ENCODE data around the gene TXN2.
"Not testable (repeated sequence)": the region's sequence is repeated elsewhere in the genome, so short reads cannot be mapped to it uniquely, and the experiment has no call there.

The TXN2 gene

DNA sequence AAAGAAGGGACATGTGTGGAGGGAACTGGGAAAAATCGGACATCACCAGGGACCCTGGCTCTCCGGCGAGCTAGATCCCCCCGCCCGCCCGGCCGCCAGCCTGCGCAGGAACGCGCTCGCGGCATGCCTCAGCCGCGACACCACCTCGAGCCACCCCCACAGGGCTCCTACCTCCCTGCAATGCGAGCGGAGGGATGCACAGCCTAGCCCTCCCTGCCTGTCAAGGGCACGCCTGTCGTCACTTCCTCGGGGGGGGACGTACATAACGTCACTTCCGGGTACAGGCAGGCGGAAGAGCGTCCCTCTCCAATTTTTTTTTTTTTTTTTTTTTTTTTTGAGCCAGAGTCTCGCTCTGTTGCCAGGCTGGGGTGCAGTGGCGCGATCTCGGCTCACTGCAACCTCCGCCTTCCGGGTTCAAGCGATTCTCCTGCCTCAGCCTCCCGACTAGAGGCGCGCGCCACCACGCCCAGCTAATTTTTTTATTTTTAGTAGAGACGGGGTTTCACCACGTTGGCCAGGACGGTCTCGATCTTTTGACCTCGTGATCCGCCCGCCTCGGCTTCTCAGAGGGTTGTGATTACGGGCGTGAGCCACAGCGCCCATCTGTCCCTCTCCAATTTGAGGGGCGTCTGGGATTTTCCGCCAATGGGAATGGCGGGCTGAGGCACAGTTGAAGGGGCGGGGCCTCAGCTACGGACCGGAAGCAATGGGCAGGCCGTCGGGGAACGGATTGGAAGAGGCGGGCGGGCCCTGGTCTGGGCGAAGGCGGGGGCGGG, at the start of gene TXN2:
TXN2 (minus strand) TSS at position 248 of the 776 bp plus-strand sequence. CDS start 803 bp downstream, outside the sequence.
- DNase-seq: peak; percentile 94

- peak; percentile 93 to 99 for DNase-seq
Measured at GRCh38 chr22:36528795-36529751, 47.6 kb upstream of the TXN2 start, which contains the start of gene EIF3D. Gene EIF3D, minus strand, starts transcription at chr22:36529166. Its CDS starts 3,045 bp downstream, at chr22:36526121.

DNA sequence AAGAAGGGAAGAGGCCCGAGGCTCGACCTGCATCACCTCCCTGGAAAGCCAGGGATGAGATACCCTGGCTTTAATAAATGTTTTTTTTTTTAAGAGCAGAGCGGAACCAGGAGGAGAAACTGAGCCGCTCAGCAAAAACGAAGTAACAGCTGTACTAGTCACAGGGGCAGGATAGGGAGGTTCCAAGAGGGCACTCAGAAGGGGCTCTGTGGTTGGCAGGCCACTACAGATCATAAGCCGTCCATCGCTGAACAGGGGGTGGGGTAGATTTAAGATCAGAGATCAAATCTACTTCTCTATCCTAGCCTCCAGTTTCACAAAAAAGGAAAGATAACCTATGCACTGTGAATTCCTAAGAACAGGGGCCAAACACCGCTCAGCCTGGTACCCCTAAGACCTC, 46.9 kb upstream of the TXN2 start:
- no peak for DNase-seq

- DNase-seq: no peak
Measured at GRCh38 chr22:36522662-36523061, 41.2 kb upstream of the TXN2 start.

- no peak for DNase-seq
Measured at GRCh38 chr22:36520423-36520822, 39.0 kb upstream of the TXN2 start.

DNA sequence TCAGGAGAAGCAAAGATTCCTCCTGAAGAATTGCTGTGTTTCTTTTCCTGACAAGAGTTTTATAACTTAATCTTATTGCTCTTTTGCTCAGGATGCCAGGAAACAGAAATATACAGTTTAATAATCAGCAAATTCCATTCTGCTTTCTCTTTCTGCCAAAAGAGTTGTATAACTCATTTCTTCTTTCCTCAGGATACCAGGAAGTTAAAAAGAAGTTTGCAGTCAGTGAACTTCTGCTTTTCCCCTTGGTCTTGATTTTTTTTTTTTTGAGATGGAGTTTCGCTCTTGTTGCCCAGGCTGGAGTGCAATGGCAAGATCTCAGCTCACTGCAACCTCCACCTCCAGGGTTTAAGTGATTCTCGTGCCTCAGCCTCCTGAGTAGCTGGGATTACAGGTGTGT, 38.5 kb upstream of the TXN2 start:
- DNase-seq: not testable (repeated sequence)

- DNase-seq: no peak
Measured at GRCh38 chr22:36514766-36515165, 33.3 kb upstream of the TXN2 start.

- DNase-seq: no peak
Measured at GRCh38 chr22:36512991-36513390, 31.6 kb upstream of the TXN2 start.

GRCh38 chr22:36512333-36512732, 30.9 kb upstream of the TXN2 start:
- DNase-seq: no peak

DNA sequence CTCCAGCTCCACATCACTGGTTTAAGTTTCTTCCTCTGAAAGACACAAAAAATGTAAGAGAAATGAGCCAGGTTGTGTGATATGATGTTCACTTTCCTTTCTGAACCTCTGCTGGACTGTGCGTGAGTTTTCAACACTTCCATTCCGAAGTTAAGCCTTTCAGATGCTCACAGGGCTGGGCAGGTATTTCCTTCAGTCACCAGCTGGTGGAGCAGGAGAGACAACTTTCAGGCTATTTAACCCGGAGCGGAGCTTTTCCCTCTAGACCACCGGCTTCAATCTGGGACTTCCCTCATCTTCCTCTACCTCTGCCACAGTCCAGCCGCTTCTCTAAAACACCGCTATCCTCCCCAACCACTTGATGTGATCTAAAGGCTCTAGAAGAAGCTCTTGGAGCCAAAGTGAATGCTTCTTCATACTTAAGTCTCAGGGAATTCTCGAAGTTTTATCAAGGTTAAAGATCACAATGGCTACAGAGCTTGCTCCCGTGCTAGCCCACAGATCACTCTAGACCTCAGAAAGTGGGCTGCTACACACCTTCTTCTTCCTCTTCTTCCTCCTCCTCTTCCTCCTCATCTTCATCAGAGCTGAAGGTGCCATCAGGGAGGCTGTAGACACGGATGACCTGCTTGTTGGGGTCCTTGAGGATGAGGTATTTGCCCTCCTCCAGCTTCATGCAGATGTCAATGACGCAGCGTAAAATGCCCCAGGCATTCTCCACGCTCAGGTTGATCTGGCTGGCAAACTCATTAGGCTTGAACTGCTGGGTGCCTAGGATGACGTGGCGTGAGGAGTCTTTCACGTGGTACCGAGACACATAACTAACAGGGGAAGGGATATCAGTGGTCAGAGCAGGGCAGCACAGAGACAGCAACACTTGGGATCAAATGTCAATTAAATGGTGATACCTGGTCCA, 29.8 kb upstream of the TXN2 start:
- peak in 1 of 2 experiments; percentile 20 for DNase-seq

DNA sequence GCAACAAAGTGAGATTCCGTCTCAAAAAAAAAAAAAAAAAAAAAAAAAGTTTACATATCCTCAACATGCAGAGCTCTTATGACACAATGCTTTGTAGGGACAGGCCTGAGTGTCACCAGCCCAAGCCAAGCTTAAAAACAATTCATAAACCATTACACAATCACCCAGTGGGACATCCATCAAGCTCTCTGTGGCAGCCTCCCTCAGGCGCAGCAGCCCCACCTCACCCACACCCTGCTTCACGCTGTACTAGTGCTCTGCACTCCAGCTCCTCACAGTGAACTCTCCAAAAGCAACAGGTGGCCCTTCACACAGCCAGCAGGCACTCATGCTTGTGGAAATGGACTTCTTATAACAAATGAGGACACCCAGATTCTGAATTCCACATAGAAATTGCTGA, 28.9 kb upstream of the TXN2 start:
- no peak for DNase-seq

DNA sequence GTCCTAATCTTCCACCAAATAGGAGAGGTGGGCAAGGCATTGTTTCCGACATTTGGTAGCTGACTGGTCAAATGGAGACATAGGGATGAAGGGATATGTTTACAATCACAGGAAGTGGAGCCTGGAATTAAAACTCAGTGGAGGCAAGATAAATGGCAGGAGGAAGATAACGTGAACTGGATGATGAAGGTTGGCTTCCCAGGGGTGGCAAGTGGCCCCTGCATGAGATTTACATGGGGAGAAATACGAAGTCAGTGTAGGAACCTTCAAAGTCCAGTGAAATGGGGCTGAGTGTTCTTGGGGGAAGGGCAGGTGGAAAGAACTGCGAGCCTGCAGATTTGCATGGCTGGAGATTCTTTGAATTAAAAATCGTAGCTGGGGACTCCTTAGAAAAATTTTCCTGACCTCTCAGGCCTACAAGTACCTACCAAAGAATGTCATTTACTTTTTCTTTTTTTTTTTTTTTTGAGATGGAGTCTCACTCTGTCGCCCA, 26.1 kb upstream of the TXN2 start:
- DNase-seq: no peak

- peak; percentile 87 to 90 for DNase-seq
Measured at GRCh38 chr22:36506637-36507517, 25.4 kb upstream of the TXN2 start, which contains the start of gene FOXRED2. Gene FOXRED2, minus strand, starts transcription at chr22:36507040. Its CDS starts 618 bp downstream, at chr22:36506422.

- DNase-seq: no peak
Measured at GRCh38 chr22:36505998-36506635, 24.7 kb upstream of the TXN2 start.

- DNase-seq: no peak
Measured at GRCh38 chr22:36497910-36498665, 16.6 kb upstream of the TXN2 start.

GRCh38 chr22:36493690-36494110, 12.3 kb upstream of the TXN2 start:
- DNase-seq: no peak

GRCh38 chr22:36492109-36492508, 10.7 kb upstream of the TXN2 start:
- DNase-seq: no peak

DNA sequence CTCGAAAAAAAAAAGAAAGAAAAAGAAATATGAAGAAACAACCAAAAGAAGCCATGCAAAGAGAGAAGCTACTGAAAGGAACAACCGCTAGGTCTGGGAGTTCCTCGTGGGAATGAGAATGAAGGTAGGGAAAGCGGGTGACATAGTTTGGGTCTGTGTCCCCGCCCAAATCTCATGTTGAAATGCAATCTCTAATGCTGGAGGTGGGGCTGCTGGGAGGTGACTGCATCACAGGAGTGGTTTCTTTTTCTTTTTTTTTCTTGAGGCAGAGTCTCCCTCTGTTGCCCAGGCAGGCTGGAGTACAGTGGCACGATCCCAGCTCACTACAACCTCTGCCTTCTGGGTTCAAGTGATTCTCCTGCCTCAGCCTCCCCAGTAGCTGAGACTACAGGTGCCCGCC, 9.7 kb upstream of the TXN2 start:
- DNase-seq: no peak

DNA sequence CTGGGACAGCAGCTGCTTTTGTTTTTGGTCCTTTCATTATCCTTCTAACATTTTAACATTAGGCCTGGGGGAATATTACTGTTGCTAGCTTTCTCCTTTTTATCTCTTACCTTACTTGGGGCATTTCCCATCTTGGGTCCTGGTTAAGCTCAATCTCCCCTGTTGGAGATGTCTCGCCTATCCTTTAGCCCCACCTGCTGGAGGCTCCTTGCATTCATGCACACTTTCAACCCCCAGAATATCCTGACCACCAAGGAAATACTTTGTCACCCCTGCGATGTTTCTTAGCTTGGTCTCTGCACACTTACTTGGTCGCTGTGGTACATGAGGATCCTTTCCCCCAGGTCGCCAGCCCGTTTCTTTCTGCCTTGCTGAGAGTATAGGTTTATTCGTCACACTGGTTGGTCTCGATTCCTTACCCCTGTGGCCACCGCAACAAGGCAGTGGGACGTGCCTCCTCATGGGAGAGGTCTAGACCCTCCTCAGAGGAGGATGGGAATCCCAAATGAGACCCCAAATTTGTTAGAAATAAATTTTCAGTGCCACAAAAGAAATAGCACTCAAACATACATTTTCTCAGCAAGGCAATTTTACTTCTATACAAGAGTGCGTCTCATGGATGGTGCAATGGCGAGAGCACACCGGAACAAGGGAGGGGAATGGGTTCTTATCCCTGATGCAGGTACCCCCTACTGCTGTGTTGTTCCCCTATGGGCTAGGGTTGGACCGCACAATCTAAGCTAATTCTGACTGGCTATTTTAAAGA, 5.4 kb upstream of the TXN2 start:
- peak; percentile 54 to 66 for DNase-seq
